ENCODE results near the gene GINM1. TPM values are rescaled to one million over a fixed set of nuclear protein-coding genes. Genes with fewer than 3 reads are reported as not detected.

Gene GINM1
- polyA plus RNA-seq, 1 donor from 2014 or later, result 28.4 TPM

- Histone ChIP-seq H2AFZ (ENCODE audit: low read depth, low read length) (no peak overlapping the region), H3K27ac (ENCODE audit: low read length) (no peak overlapping the region), H3F3A (ENCODE audit: insufficient read depth, low read length, poor library complexity, severe bottlenecking) (no peaks in the 10 kb centered on the region), H3K36me3 (ENCODE audit: insufficient read depth, low read length) (peaks cover 10% of the 10 kb centered on the region), H3K27me3 (ENCODE audit: insufficient read depth, low read depth, low read length) (no peaks in the 10 kb centered on the region), H4K20me1 (ENCODE audit: insufficient read depth) (no peaks in the 10 kb centered on the region), H3K9me3 (ENCODE audit: low read length) (no peaks in the 10 kb centered on the region), H3K4me3 (ENCODE audit: low read length) (no peak overlapping the region), H3K9ac (ENCODE audit: low read length) (no peak overlapping the region), H3K9me2 (ENCODE audit: insufficient read depth, low read length) (no peaks in the 10 kb centered on the region), H3K79me2 (replicated peaks; ENCODE audit: insufficient read depth, low read length) (no peaks in the 10 kb centered on the region), H3K4me2 (ENCODE audit: low read length) (no peak overlapping the region)
- TF ChIP-seq MXI1 (conservative IDR thresholded peaks at IDR 0.05; ENCODE audit: poor library complexity, severe bottlenecking), result no peak
- TF ChIP-seq CTCF (IDR thresholded peaks at IDR 0.05; ENCODE audit: poor library complexity, severe bottlenecking), result no peak
- no peak for TF ChIP-seq SMC3 (conservative IDR thresholded peaks at IDR 0.05; ENCODE audit: poor library complexity)
- TF ChIP-seq TAF1 (IDR thresholded peaks at IDR 0.05; ENCODE audit: low read depth), result no peak
- TF ChIP-seq EP300 (conservative IDR thresholded peaks at IDR 0.05; ENCODE audit: poor library complexity, severe bottlenecking), result no peak
- no peak for TF ChIP-seq RAD21 (conservative IDR thresholded peaks at IDR 0.05)
- no peak for TF ChIP-seq EZH2 (IDR thresholded peaks at IDR 0.05; ENCODE audit: borderline replicate concordance, insufficient read depth, low read length, poor library complexity, severe bottlenecking)
- TF ChIP-seq REST (IDR thresholded peaks at IDR 0.05; ENCODE audit: borderline replicate concordance), result no peak
- no peak for TF ChIP-seq POLR2AphosphoS5 (IDR thresholded peaks at IDR 0.05)
Observed at GRCh38 chr6:149534742-149535141, 31.4 kb upstream of the GINM1 start.

- no peaks in the 10 kb centered on the region for H3K9me3 ChIP-seq (ENCODE audit: low read length)
- no peak overlapping the region for H2AFZ ChIP-seq (ENCODE audit: low read depth, low read length)
- no peak overlapping the region for H3K4me2 ChIP-seq (ENCODE audit: low read length)
- peaks cover 53% of the 10 kb centered on the region for H3K79me2 ChIP-seq (replicated peaks; ENCODE audit: insufficient read depth, low read length)
- no peaks in the 10 kb centered on the region for H3F3A ChIP-seq (ENCODE audit: insufficient read depth, low read length, poor library complexity, severe bottlenecking)
- H4K20me1 ChIP-seq (ENCODE audit: insufficient read depth), result no peaks in the 10 kb centered on the region
- H3K4me3 ChIP-seq (ENCODE audit: low read length), result no peak overlapping the region
- H3K9me2 ChIP-seq (ENCODE audit: insufficient read depth, low read length), result no peaks in the 10 kb centered on the region
- TF ChIP-seq MXI1 (conservative IDR thresholded peaks at IDR 0.05; ENCODE audit: poor library complexity, severe bottlenecking), result no peak
- no peak for TF ChIP-seq RAD21 (conservative IDR thresholded peaks at IDR 0.05)
- TF ChIP-seq EZH2 (IDR thresholded peaks at IDR 0.05; ENCODE audit: borderline replicate concordance, insufficient read depth, low read length, poor library complexity, severe bottlenecking), result no peak
- TF ChIP-seq EP300 (conservative IDR thresholded peaks at IDR 0.05; ENCODE audit: poor library complexity, severe bottlenecking), result no peak
- TF ChIP-seq CTCF (IDR thresholded peaks at IDR 0.05; ENCODE audit: poor library complexity, severe bottlenecking), result no peak
- TF ChIP-seq POLR2AphosphoS5 (IDR thresholded peaks at IDR 0.05), result no peak
- no peak for TF ChIP-seq SMC3 (conservative IDR thresholded peaks at IDR 0.05; ENCODE audit: poor library complexity)
- TF ChIP-seq TAF1 (IDR thresholded peaks at IDR 0.05; ENCODE audit: low read depth), result no peak
- no peaks in the 10 kb centered on the region for H3K27me3 ChIP-seq (ENCODE audit: insufficient read depth, low read depth, low read length)
- no peak overlapping the region for H3K9ac ChIP-seq (ENCODE audit: low read length)
- H3K36me3 ChIP-seq (ENCODE audit: insufficient read depth, low read length), result peaks cover 1% of the 10 kb centered on the region
- no peak overlapping the region for H3K27ac ChIP-seq (ENCODE audit: low read length)
Observed at GRCh38 chr6:149541139-149541538, 25.0 kb upstream of the GINM1 start.

Measured in neural cell (in vitro differentiated cells).